T-helper 1 cell treated with Interleukin-12 subunit alpha and Interleukin-12 subunit beta and Interleukin-4 antibody, amounts not matched to agents 30 ng/mL and 1 ng/mL, for 36 hours (primary cell): ENCODE data around the gene KRTDAP. TPM values are rescaled to one million over a fixed set of nuclear protein-coding genes. Genes with fewer than 3 reads are reported as not detected.

Experiments
- intact Hi-C: fragments of 100-400 bp; cut with micrococcal nuclease; formaldehyde crosslinking; loops from one replicate; pipeline ENCODE4 v1.15.1; 2024
- total RNA-seq: library from RNA; stranded (reverse); gene quantifications from 2 replicates; pipeline ENCODE4 v1.2.3, GENCODE V29; 2022

KRTDAP gene
- total RNA-seq, 1 donor from 2014 or later: not detected

DNA sequence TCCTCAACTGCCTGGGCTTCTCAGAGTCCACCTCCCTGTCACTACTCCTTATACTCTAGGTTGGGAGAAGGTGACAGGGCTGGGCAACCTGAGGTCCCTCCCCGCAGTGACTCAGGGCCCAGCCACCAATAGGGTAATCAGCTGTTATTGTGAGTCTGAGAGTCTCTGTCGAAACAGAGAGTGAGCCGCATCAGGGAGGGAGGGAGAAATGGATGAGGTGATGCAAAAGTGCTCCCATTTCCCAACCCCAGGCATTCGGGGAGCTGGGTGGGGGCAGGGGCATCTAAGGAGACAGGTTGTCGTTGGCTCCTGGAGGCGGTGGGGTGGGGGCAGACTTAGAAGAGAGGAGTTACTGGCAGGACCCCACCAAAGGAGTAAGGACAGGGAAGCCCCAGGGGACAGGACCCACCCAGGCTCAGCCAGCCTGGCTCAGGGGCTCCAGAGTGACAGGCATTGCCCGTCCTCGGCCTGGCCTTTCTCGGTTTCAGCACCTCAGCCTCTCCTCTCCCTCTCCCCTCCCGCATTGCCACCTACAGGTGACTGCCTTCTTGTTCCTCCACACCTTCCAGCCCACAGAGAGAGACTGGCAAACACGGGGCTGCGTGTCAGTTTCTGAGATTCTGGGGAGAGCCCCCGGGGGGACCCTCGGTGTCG, 23.5 kb upstream of the KRTDAP start, which contains the start of gene DMKN:
TSS of gene DMKN (minus strand) at position 22 of the 654 bp plus-strand sequence. CDS start 174 bp downstream, outside the sequence.
- intact Hi-C loops: loop anchor here (2.0 kb wide), 1 partner anchor 31 kb away; the partner anchor contains the start of gene TMEM147

DNA sequence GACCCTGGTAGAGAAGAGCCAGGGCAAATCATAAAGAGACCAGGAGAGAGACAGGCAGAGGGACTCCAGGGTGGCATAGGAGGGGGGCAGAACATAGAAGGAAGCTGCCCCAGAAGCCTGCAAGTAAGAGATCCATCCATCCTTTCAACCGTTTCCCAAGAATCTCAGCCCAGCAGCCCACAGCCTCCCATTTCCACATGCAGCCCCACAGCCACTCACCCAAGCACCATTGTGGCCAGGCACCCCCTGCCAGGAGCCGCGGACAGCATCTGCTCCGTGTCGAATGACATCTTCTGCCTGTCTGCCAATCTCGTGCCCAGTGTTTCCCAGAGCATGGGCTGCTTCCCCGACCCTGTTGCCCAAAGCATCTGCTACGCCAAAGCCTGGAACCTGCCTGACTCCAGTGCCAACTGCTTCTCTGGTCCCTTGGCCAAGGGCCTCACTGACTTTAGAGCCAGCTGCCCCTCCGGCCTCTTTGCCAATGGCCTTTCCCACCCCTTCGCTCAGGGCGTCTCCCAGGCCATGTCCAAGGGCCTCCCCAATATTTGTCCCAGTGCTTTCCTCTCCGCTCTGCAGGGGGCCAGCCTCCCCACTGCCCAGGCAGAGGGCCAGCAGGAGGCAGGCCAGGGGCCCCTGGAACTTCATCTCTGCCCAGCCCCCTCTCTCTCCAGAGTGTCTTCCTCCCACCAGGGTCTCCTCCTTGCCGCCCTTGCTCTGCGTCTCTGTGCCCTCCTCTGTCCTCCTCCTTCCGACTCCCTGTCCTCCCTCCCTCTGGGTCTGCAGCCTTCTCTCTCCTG, 22.8 kb upstream of the KRTDAP start:
- intact Hi-C loops: loop anchor here (2.0 kb wide), 1 partner anchor 32 kb away; the partner anchor contains the start of gene TMEM147

DNA sequence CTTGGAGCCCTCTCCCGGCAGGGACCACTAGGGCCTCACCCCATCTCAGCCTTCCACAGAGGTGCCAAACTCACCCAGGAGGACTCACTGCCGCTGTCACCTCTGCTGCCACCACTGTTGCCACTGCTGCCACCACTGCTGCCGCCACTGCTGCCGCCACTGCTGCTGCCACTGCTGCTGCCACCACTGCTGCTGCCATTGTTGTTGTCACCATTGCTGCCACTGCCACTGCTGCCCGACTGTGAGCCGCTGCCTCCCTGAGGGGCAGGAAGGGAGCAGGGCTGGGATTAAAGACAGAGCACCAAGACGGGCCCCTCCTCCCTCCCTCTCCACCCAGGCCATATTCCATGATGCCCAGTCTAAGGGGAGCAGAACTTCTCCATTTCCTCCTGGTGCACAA, 21.1 kb upstream of the KRTDAP start:
- intact Hi-C loops: no loop called here

DNA sequence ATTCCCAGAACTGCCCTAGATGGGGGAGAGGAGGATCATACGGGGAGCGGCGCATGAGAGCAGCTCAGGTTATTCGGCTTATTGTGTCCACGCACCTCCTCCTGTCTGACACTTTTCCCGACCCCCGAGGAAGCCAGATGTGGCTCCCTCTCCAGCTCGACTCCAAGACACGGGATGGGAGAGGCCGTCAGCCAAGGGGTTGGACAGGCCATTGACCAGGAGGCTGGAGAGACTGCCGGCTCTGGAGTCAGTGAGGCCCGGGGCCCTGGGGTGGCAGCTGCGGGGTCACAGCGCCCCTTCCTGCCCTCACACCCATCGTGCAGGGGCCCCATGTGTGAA, 20.3 kb upstream of the KRTDAP start:
- intact Hi-C loops: loop anchor here (1.0 kb wide), 1 partner anchor 82 kb away; no protein-coding TSS in a partner anchor

DNA sequence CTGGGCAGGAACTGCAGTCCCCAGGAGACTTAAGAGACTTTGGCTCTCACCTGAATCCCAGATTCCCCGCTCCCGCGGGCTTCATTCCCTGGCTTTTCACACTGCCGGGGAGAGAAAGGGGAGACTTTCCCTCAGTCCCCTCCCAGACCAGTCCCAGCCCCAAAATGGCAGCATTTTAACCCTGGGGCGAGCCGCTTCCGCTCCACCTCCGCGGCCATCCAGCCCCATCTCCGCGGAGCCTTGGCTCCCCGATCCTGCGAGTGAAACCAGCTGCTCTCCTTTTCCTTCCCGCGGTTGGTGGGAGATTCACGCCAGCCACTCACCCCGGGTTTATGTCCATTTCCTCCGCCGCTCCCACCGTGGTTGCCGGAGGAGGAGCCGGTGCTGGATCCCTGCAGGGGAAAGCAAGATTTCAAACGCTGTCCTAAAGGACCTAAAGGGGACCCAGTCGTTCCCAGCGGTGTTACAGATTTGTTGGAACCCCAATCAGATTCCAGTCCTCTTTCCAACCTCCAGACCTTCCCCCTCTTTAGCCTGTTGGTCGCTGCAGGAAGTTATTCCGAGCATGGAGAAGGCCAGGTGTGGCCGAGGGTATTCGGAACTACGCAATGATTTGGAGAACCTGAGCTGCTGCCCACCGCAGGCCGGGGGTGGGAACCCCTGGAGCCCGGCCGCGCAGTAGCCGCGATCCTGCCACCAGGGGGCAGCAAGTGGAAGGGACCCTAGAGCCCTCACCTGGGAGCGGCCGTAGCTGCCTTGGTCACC, 19.8 kb upstream of the KRTDAP start:
- intact Hi-C loops: loop anchor here (1.0 kb wide), 1 partner anchor 82 kb away; no protein-coding TSS in a partner anchor

DNA sequence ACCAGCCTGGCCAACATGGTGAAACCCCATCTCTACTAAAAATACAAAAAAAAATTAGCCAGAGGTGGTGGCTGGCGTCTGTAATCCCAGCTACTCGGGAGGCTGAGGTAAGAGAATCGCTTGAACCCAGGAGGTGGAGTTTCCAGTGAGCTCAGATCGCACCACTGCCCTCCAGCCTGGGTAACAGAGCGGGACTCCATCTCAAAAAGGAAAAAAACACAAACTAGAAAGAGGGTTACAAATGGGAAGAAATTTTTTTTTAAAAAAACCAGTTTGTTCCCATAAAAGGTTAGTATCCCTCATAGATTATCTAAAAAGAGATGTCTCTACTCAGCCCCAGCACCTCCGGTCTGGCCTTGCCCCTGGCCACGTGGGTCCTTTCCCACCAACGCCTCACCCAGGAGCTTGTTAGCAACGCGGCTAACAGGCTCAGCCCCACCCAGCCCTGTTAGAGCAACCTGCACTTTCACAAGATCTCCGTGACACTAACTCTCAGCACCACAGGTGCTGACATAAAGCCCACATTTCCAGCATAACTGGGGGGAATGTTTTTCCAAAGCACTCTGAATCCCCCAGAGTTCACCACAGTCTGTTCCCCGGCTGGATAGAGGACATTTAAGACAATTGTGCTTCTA, 18.9 kb upstream of the KRTDAP start:
- intact Hi-C loops: no loop called here

DNA sequence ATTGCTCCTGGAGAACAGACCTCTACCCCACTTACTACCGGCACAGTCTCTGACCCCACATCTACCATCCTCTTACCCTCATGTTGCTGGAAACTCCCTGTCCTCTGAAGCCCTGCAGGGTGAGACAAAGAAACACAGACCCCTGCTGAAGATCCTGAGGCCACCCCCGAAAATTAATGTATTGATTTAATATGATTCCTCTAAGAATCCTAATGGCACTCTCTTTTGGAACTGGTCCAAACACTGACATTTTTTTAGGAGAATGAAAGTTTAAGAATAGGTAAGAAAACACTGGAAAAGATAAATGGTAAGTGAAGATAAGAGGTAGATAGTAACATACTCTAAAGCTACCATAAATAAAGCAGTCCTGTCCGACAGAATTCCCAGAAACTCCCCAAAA, 17.9 kb upstream of the KRTDAP start:
- intact Hi-C loops: no loop called here

DNA sequence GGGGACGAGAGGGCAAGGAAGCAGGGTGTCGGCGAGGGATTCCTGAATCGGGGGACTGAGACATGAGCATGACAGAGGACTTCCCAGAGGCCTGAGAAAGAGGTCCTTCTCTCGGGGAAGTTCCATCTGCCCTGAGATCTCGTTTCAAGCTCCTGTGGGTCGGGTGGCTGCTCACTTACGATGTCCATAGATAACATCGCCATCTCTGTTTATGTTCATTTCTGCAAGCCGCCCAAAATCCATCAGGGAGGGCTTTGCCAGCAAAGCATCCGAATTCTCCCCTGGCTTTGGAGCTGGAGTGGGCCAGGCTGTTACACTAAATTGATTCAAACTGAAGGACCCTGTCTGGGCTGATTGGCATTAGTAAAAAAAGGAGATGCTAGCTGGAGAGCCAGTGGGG, 17.3 kb upstream of the KRTDAP start:
- intact Hi-C loops: no loop called here

DNA sequence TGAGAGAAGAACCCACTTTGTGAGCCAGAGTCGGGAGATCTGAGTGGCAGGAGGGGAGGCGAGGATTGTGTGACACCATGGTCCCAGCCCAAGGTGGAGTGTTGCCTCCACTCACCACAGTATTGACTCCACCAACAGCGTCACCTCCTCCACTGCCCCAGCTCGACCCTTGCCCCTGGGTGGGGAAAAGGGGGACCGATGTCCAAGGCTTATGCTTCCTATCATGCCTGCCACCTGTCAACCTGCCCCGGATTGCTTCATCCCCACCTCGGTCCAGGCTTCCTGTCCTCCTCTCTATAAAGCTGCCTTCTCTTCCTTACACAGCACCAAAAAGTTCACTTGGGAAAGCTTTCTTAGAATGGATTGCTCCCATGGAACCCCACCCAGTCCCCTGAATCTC, 15.7 kb upstream of the KRTDAP start:
- intact Hi-C loops: no loop called here

DNA sequence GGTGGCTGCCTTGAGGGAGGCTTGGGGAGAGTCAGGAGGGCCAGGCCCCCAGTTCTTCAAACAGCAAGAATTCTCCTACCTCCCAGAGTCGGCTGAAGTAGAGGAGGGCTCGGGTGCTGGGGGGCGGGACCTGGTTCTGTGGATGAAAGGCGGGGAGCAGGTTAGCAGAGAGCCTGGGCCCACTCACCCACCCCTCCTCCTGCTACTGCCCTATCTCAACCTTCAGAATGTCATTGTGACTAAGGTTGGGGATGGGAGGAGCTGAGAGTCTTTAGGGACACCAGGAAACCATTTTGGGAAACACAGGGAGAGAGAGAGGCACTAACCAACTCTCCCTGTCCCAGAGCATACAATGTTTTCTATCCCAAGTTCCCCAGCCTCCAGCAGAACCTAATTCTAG, 12.5 kb upstream of the KRTDAP start:
- intact Hi-C loops: no loop called here

DNA sequence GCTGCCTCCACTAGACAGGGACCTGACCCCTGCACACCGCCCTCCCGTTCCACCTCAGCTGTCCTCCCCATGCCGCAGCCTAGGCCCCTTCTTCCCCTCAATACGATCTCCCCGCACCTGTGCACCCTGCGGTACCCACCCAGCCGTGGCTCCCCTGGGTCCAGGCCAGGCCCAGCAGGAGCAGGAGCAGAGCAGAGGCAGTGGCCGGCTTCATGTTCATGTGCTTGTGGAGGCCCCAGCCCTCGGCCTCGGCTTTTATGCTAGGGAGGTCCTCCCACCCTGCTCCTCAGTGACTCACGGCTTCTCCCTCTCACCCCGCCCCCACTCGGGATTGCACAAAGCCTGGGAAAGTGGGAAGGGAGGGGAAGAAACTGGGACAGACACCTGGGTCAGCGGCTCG, 11.4 kb upstream of the KRTDAP start:
- intact Hi-C loops: no loop called here

DNA sequence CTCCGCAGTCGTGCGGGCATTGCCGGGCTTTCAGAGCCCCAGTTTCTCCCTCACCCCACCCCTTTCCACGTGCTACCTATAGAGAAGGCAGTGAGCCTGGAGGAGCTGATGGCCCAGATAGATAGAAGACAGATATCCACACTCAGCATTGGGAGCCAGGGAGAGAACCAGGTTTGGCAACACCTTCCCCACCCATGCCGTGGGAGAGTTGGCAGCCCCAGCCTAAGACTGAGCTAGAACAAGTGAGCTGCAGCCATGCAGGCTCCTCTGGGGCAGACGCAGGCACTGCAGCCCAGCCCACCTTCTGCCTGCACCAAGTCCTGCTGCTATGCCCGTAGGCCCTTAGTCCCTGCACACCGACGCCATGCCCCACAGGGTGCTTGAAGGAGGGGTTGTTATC, 10.3 kb upstream of the KRTDAP start:
- intact Hi-C loops: no loop called here

DNA sequence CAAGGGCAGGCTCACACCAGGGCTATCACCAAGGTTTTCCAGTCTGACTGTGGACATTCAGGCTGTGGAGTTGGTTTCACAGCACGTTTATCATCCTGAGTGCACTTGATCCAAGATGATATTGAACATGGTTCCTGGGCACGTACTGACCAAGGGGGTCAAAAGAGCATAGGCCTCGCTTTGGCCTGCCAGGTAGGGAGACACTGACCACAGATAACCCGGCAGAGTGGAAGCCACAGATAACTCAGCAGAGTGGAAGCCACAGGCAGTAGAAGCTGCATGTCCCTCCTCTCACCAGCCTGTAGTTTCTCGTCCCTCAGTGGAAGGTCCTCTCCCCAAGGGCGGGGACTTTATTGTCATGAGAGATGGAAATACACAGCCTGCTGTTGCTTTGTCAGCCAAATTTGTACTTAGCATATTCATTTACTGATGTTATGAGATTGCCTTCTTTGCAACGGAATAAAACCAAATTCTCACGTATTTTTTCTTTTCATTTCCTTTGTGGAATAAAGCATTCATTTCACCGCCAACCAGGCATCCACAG, 8.8 kb upstream of the KRTDAP start:
- intact Hi-C loops: no loop called here

DNA sequence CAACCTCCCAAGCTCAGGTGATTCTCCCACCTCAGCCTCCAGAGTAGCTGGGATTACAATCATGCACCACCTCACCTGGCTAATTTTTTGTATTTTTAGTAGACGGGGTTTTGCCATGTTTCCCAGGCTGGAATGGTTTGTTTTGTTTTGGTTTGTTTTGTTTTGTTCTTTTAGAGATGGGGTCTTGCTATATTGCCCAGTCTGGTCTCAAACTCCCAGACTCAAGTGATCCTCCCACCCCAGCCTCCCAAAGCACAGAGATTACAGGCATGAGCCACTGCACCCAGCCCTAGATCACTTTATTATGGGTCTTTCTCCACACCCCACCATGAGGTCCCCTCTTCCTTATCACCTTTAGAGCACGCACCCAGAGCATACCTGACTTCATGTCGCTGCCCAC, 8.0 kb upstream of the KRTDAP start:
- intact Hi-C loops: no loop called here

DNA sequence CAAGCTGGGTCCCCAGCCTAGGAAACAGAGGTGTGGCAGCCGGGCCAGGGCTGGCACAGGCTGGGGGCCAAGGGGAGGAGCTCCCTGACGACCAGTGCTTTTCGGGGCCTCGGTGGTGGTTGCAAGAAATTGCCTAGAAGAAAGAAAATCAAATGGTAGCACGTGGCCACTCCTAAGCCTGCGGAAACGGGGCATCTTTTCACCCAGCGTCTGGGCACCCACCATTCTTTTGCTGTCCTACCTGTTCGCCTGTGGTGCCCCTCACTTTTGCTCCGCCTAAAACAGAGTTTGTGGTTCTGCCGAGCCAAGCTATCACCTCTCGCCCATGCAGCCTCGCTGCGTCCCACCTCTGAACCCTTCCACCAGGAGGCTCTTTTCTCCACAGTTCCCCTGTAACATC, 7.1 kb upstream of the KRTDAP start:
- intact Hi-C loops: no loop called here

DNA sequence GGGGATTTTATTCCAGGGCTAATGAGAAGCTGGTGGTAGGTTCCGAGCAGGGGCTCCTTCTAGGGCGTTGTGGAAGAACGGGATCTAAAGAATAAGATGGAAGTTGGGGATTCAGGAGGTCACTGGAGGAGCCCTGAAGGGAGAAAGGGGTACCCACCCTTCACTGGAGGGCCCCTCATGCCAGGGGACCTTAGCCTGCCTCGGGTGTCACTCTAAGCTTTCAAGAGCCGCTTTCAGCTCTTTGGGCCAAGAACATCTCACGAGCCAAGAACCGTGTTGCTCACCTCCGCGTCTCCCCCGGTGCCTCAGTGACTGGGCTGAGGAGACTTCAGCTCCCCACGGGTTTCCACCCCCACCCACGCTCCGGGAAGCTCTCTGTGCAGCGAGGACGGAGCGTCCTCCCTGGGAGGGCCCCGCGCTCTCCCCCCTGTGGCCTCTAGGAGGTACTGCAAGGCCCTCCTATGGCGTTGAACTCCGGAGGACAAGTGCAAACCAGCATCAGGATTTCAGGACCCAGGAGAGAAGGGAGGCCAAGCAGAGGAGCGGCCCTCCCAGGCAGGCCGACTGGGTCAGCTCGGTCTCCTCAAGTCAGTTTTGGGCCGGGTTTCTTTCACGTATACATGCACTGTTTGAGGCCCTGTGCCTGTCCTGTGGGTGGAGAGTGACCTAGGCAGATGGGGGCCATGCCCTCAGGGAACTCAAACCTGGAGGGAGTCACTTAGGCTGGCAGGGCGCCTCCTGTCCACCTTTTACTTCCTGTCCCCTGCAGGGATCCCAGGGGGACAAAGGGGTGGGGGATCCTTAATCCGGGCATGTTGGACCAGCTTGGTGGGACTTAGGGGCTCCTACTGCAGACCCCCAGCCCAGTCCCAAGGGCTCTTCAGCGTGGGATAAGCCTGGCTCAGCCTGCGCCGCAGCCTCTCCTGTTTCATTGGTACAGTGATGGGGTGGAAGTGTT, 5.1 kb upstream of the KRTDAP start:
- intact Hi-C loops: loop anchor here (1.0 kb wide), 3 partner anchors 143 to 428 kb away; no protein-coding TSS in a partner anchor

DNA sequence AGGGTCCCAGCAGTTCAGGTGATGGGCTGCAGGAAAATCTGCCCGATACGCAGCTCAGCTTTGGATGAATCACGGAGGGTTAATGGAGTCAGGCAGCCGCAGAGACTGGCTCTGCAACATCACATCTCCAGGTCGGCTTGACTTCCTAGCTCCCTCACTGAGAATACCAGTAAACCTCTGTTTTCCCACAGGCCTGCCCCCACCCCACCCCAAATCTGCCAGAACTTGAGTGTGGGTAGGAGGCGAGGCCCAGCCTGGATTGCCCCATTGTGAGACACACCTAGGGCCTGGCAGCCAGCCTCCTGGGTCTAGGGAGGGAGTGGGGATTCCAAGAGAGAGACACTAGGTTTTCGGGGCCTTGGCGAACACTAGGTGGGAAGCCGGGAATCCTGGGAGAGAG, 3.7 kb upstream of the KRTDAP start:
- intact Hi-C loops: no loop called here

DNA sequence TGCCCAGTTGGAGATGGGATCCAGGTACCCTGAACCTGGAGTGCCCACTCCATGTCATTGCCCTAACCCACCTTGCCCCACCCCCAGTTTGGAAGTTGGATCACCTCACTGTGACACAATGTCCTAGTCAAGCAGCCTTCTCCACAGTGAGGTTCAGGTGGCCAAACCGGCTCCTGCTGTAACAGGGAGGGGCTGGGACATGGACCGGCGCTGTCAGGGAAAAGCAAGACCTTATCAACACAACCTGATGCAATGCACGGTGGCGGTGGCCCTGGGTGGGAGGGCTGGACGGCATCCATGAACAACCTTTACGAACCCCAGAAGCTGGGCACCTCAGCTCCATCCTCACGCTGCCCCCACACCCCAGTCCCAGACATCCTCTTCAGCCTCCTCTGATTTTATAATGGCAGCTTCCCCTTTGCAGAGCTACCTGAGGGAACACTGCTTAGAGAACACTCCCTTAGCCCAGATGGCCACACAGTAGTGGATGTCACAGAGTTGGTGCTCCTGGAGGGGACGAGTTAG, 1.6 kb upstream of the KRTDAP start:
- intact Hi-C loops: no loop called here

DNA sequence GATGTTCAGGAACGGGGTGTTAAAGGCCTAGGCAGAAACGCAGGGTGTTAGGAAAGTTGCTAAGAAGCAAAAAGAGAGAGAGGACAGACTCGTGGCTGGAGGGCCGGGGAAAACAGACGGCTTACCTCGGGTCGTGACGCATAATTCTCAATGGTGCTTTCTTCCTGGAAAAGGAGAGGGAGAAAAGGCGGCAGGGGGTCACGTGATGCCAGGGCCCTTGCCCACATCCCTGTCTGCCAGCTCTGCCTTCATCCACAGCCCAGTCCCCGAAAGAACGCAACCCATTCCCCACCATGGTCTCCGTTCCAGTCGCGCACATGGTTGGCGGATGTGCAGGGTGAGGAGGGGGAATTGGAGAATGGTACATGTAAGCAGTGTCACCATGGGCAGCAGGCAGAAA, 1.6 kb downstream of the KRTDAP start:
- intact Hi-C loops: no loop called here
